ENCODE results near the gene MRPL44.
"Not testable (repeated sequence)": the region's sequence is repeated elsewhere in the genome, so short reads cannot be mapped to it uniquely, and the experiment has no call there.

MRPL44 gene

DNA sequence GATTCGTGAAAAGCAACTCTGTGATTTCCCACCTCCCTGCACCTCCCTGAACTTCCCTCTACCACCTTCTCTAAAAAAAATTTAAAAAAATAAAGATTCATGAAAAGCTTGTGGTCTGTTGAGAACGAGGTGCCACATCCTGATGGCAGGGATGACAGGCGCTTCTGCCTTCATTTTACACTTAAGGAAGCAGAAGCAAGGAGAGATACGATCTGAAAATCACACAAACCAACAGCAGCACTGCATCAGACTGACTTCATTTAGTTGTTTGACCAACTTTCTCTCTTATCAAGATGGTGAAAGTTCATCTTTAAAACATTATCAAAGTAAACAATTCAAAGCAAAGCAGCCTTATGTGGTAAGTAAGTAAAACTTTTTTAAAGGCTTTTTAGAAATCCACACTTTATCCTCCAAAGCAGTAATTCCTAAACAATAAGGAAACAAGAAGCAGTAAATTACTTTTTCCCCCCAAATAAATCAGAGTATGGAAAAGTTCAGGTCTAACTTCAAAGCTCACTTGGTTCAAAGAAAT is 27.6 kb upstream of the MRPL44 start:
- Mint-ChIP-seq H3K4me1 (ENCODE audit: low read depth) (peaks cover 20% of the 10 kb centered on the region), H3K27ac (peak overlapping the region; percentile 55), H3K36me3 (ENCODE audit: low read depth) (peaks cover 5% of the 10 kb centered on the region), H3K9me3 (no peaks in the 10 kb centered on the region), H3K27me3 (ENCODE audit: low read depth) (no peaks in the 10 kb centered on the region), H3K4me3 (peak overlapping the region; percentile 30)

DNA sequence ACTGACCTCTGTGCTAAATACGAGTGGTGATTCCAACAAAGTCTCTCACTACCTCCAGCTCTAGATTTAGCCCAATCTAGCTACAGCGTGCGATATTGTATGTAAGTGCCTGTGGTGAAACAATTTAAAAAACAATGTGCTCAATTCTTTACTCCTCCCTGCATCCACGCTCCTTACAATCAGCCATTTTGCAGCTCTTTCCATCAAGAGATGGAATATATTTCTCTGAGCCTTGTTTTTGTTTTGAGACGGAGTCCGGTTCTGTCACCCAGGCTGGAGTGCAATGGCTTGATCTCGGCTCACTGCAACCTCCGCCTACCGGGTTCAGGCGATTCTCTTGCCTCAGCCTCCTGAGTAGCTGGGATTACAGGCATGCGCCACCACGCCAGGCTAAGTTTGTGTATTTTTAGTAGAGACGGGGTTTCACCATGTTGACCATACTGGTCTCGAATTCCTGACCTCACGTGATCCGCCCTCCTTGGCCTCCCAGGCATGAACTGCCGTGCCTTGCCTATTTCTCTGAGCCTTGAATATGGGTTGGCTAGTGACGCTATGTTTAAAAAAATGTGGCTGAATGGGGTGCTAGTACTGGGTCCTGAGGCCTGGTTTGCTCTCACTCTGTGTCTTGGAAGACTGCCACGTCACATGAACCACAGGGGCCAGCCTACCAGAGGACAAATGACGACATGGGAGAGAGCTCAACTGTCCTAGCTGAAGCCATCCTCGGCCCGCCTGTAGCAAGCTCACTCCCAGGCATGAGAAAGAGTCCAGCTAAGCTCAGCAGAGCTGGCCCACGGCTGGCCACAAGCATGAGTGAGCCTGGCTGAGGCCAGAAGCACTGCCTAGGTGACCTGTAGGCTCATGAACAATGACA is 26.9 kb upstream of the MRPL44 start:
- Mint-ChIP-seq H3K27me3 (ENCODE audit: low read depth) (no peaks in the 10 kb centered on the region), H3K4me1 (ENCODE audit: low read depth) (peaks cover 20% of the 10 kb centered on the region), H3K36me3 (ENCODE audit: low read depth) (peaks cover 5% of the 10 kb centered on the region), H3K4me3 (peak overlapping the region; percentile 30), H3K27ac (no peak overlapping the region), H3K9me3 (no peaks in the 10 kb centered on the region)

DNA sequence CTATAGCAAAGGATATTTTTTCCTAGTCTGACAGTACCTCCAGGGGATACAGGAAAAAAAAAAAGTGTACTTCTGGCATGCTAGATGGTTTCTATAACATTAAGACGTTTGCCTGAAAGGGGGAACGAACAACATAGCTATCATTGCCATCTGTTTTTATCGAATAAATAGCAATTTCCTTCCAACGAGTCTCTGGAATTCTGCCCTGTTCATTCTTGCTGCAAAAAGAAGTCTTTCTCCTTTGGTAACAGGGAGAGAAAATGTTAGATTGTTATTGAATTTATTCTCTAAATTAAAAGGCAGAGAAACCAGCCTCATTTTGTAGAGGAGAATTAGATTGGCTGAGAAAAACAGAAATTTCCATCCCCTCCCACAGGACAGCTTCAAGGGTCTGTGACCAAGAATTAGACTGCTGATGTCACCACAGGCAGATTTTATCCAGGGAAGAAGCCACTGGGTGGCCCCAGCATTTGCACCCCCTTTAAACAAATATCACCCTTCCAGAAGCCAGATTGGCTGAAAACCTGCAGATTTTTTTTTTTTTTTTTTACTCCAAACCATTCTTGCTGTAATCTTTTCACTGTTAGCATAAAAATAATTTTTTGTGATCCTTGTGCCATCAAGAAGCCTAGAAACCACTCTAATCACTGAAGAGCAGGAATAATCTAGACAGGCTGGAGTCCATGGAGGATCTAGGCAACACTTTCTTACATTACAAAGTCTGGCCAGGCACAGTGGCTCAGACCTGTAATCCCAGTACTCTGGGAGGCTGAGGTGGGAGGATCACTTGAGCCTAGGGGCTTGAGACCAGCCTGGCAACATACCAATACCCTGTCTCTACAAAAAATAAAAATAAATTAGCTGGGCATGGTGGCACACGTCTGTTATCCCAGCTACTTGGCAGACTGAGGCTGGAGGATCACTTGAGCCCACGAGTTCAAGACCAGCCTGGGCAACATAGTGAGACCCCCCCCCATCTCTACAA is 24.2 kb upstream of the MRPL44 start:
- Mint-ChIP-seq H3K4me3 (no peak overlapping the region), H3K4me1 (ENCODE audit: low read depth) (peaks cover 41% of the 10 kb centered on the region), H3K27ac (no peak overlapping the region), H3K36me3 (ENCODE audit: low read depth) (peaks cover 7% of the 10 kb centered on the region), H3K27me3 (ENCODE audit: low read depth) (no peaks in the 10 kb centered on the region), H3K9me3 (no peaks in the 10 kb centered on the region)

DNA sequence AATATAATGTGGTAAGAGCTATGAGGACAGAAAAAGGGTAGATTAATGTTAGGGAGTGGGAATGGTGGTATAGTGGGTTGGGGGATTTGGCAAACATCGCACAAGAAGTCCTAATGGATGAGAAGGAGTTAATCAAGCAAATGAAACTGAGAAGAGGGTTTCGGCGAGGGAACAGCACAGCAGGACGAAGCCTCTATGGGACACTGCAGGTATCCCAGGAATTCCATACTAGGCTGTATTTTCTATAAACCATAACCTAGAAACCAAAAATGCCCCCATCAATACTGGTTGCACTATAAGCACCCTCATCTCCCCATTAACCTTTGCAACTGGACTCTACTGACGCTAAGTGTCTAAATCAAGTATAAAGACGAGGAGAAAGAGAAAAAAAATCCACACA is 22.4 kb upstream of the MRPL44 start:
- Mint-ChIP-seq H3K9me3 (peaks cover 8% of the 10 kb centered on the region), H3K4me3 (no peak overlapping the region), H3K4me1 (ENCODE audit: low read depth) (peaks cover 46% of the 10 kb centered on the region), H3K36me3 (ENCODE audit: low read depth) (peaks cover 13% of the 10 kb centered on the region), H3K27ac (no peak overlapping the region), H3K27me3 (ENCODE audit: low read depth) (no peaks in the 10 kb centered on the region)

DNA sequence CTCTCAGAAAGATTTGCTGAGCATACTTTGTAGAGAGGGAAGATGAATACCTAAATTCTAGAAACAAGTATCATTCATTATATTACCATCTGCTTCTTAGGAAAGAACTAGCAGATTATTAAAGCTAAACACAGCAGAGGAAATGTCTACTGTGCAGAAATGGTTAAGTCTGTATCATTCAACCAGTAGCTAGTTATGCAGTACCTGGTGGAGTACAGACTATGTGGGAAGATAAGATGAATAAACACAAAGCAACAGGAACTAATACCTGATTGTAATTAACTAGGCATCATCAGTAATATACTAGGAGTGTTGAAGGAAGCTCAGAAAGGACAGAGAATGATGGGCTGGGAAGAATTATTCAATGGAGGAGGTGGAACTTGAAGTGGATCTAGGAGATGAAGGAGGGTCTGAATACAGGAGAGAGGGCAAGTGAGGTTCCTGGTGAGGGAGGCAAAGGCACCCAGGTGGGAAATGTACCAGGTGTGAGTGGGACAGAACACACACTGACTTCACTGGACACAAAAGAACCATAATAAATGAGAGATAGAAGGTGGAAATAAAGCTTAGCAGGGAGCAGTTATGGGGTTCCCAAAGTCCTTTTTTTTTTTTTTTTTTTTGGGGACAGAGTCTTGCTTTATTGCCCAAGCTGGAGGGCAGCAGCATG is 21.7 kb upstream of the MRPL44 start:
- Mint-ChIP-seq H3K36me3 (ENCODE audit: low read depth) (peaks cover 13% of the 10 kb centered on the region), H3K4me1 (ENCODE audit: low read depth) (peaks cover 40% of the 10 kb centered on the region), H3K9me3 (peaks cover 9% of the 10 kb centered on the region), H3K4me3 (no peak overlapping the region), H3K27ac (no peak overlapping the region), H3K27me3 (ENCODE audit: low read depth) (no peaks in the 10 kb centered on the region)

DNA sequence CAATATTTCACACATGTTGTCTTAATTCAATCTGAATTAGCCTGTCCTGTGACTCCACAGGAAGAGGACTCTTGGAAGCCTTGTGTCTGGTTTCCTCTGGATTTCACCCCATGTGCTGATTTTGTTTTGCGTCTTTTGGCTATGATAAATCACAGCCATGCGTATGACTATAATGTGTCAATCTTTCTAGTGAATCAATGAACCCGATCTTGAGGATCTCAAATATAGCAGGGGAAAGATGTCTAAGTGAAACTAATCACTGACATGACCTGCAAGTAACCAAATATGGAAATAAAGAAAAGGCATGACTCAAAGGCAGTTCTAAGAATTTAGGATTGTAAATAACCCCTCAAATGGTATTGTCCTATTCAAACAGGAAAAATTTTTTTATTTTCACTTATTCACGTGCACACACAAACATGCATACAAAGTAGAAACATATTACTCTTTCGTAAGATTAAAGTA is 20.4 kb upstream of the MRPL44 start:
- Mint-ChIP-seq H3K9me3 (peaks cover 12% of the 10 kb centered on the region), H3K27me3 (ENCODE audit: low read depth) (no peaks in the 10 kb centered on the region), H3K36me3 (ENCODE audit: low read depth) (peaks cover 21% of the 10 kb centered on the region), H3K27ac (peak overlapping the region; percentile 10), H3K4me1 (ENCODE audit: low read depth) (peaks cover 45% of the 10 kb centered on the region), H3K4me3 (peak overlapping the region; percentile 4)

DNA sequence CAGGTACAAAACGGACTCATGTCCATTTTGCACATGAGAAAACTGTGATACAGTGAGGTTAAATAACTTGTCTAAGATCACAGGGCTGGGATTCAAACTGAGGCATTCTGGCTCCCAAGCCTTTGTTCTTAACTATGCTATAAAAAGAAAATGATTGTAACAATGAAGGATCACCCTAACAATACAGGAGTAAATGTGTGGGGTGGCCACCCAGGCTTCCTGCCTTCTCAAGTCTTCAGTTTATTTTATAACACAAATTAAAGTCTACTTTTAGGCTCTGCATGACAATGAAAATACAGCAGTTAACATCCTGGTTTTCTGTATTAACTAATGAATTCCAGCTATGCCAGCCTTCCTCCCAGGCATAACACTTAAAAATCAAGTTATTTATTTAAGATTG is 19.7 kb upstream of the MRPL44 start:
- H3K36me3 Mint-ChIP-seq (ENCODE audit: low read depth): peaks cover 21% of the 10 kb centered on the region
- H3K27ac Mint-ChIP-seq: no peak overlapping the region
- H3K4me3 Mint-ChIP-seq: peak overlapping the region; percentile 30
- H3K27me3 Mint-ChIP-seq (ENCODE audit: low read depth): no peaks in the 10 kb centered on the region
- peaks cover 12% of the 10 kb centered on the region for H3K9me3 Mint-ChIP-seq
- H3K4me1 Mint-ChIP-seq (ENCODE audit: low read depth): peaks cover 47% of the 10 kb centered on the region

DNA sequence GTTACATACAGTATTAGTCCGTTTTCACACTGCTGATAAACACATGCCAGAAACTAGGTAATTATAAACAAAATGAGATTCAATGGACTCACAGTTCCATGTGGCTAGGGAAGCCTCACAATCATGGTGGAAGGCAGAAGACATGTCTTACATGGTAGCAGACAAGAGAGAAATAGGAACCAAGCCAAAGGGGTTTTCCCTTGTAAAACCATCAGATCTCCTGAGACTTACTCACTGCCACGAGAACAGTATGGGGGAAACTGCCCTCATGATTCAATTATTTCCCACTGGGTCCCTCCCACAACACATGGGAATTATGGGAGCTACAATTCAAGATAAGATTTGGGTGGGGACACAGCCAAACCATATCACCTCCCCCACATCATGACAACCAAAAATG is 17.8 kb upstream of the MRPL44 start:
- peak overlapping the region; percentile 14 for H3K27ac Mint-ChIP-seq
- H3K4me1 Mint-ChIP-seq (ENCODE audit: low read depth): peaks cover 59% of the 10 kb centered on the region
- not testable (repeated sequence) for H3K4me3 Mint-ChIP-seq; H3K27me3 Mint-ChIP-seq (ENCODE audit: low read depth)
- H3K36me3 Mint-ChIP-seq (ENCODE audit: low read depth): peaks cover 26% of the 10 kb centered on the region
- H3K9me3 Mint-ChIP-seq: peaks cover 12% of the 10 kb centered on the region

DNA sequence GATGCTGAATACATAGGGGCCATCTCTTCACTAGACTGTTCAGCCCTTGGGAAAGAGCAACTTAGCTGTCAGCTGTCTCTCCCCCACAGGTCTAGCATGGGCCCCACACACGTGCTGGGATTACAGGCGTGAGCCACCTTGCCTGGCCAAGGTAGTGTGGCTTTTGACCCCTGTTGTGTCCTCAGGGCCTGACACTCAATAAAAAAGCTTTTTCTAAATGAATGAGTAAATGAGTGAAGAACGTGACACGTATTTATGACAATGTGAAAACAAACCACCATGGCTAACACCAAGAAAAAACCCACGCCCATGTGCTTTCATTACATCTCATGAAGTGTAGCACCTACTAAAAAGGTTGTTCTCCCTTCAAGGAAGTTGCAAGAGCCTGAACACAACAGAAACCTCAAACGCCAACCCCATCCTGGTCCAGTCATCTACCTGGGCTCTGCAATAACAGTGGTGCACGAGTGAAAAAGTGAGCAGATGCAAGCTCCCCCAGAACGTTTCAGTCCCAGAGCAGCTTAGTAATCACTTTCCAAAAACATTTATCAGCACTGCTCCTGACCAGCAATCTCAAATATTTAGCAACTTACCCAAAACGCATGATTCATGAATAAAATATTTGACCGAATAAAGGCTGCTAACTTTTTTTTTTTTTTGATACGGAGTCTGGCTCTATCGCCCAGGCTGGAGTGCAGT is 15.5 kb upstream of the MRPL44 start:
- Mint-ChIP-seq H3K27ac (peak overlapping the region; percentile 88), H3K36me3 (ENCODE audit: low read depth) (peaks cover 21% of the 10 kb centered on the region), H3K4me1 (ENCODE audit: low read depth) (peaks cover 56% of the 10 kb centered on the region), H3K4me3 (peak overlapping the region; percentile 67), H3K9me3 (peaks cover 12% of the 10 kb centered on the region), H3K27me3 (ENCODE audit: low read depth) (no peaks in the 10 kb centered on the region)

DNA sequence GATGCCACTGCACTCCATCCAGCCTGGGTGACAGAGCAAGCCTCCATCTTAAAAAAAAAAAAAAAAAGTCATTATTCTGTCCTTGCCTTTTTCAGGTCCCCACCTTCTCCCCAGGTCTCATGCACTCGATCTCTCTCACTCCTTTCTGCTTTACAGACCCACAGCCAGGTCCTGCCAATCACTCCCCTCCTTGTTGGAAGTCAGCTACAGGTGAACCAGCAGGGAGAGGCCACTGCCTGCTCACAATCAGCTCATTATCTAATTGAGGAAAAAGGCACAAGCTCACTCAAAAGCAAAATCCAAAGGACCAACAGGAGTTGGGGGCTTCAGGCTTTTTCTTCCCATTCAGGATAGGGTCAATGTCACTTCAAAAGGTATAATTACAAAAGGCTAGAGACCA is 14.1 kb upstream of the MRPL44 start:
- Mint-ChIP-seq H3K36me3 (ENCODE audit: low read depth) (peaks cover 21% of the 10 kb centered on the region), H3K27ac (peak overlapping the region; percentile 78), H3K4me1 (ENCODE audit: low read depth) (peaks cover 52% of the 10 kb centered on the region), H3K4me3 (peak overlapping the region; percentile 92), H3K27me3 (ENCODE audit: low read depth) (no peaks in the 10 kb centered on the region), H3K9me3 (peaks cover 12% of the 10 kb centered on the region)

DNA sequence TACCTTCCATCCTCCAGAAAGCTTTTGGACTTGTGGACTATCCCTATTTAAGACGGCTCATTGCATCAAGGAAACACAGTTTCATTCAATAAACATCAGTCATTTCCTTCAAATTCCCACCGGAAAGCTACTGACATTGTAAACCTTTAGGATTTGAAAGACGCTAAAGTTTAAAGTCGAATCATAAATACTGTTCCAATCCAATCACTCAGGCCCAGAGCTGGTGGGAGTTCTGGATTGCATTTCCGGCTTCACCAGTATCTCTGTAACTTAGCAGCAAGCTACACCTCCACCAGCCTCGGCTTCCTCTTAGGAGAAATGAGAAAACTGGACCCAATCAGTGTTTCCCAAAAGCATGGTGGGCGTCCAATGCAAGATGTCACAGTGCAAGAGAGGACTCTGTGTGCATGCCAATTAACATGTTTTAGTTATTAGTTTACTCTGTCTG is 13.7 kb upstream of the MRPL44 start:
- peak overlapping the region; percentile 89 for H3K27ac Mint-ChIP-seq
- H3K9me3 Mint-ChIP-seq: peaks cover 12% of the 10 kb centered on the region
- peaks cover 23% of the 10 kb centered on the region for H3K36me3 Mint-ChIP-seq (ENCODE audit: low read depth)
- H3K4me3 Mint-ChIP-seq: peak overlapping the region; percentile 92
- no peaks in the 10 kb centered on the region for H3K27me3 Mint-ChIP-seq (ENCODE audit: low read depth)
- peaks cover 49% of the 10 kb centered on the region for H3K4me1 Mint-ChIP-seq (ENCODE audit: low read depth)

DNA sequence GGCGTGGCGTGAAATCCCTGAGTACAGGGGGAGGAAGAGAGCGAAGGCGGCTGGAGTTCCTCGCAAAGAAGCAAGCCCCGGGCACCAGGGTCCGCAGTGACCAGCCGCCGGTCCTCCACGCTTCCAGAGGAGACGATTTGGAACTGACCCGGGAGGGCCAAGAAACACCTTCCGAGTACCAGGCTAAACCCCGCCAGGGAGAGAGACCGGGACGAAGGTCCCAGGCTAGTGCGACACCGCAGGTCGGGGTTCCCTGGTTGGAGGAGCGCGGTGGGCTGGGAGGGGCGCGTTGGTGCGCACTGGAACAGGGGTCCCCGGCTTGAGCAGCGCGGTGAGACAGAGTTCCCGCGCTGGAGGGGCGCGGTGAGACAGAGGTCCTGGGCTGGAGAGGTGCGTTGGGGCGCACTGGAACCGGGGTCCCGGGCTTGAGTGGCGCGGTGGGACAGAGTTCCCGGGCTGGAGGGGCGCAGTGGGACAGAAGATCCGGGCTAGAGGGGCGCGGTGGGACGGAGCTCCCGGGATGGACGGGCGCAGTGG is 13.0 kb upstream of the MRPL44 start:
- Mint-ChIP-seq H3K4me3 (peak overlapping the region; percentile 92), H3K4me1 (ENCODE audit: low read depth) (peaks cover 47% of the 10 kb centered on the region), H3K27ac (peak overlapping the region; percentile 89), H3K36me3 (ENCODE audit: low read depth) (peaks cover 24% of the 10 kb centered on the region), H3K27me3 (ENCODE audit: low read depth) (no peaks in the 10 kb centered on the region), H3K9me3 (peaks cover 11% of the 10 kb centered on the region)
